Cortex of kidney (tissue), 1 donor: ENCODE data around the gene STIM1.
"Not testable (repeated sequence)": the region's sequence is repeated elsewhere in the genome, so short reads cannot be mapped to it uniquely, and the experiment has no call there.

ENCODE experiments used
- DNase-seq: peaks from one replicate; lab custom pipeline; 2025; lab: John Stamatoyannopoulos, UW

STIM1 gene

GRCh38 chr11:4027746-4028145 is 172.3 kb downstream of the STIM1 start:
- DNase-seq = no peak

DNA sequence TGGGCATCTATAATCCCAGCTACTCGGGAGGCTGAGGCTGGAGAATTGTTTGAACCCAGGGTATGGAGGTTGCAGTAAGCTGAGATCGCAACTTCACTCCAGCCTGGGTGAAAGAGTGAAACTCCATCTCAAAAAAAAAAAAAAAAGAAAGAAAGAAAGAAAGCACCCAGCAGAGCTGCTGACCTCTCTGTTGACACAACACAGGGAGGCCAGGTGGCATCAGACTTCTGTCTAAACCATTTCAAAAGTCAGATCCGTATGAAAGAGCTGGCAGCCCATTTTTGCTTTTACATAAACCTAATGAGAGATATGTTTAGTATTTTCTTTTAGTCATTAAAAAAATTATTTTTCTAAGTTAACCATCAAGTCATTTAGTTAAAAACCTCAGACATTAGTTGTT is 174.7 kb downstream of the STIM1 start:
- no peak for DNase-seq

- no peak for DNase-seq
Measured at GRCh38 chr11:4032097-4032496, 176.6 kb downstream of the STIM1 start.

GRCh38 chr11:4035985-4036384 is 180.5 kb downstream of the STIM1 start:
- no peak for DNase-seq

DNA sequence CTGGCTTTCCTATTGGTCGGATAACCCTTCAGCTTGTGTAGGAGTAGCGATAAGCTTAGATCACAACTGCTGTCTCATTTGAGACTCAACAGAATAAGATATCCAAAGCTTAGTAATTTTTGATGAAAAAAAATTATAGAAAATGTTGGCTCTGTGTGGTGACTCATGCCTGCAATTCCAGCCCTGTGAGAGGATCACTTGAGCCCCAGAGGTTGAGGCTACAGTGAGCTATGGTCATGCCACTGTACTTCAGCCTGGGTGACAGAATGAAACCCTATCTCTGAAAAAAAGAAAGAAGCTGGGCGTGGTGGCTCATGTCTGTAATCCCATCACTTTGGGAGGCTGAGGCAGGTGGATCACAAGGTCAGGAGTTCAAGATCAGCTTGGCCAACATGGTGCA is 183.5 kb downstream of the STIM1 start:
- no peak for DNase-seq

GRCh38 chr11:4040461-4040860 is 185.0 kb downstream of the STIM1 start:
- no peak for DNase-seq

GRCh38 chr11:4041731-4042391 is 186.4 kb downstream of the STIM1 start:
- DNase-seq = no peak

DNA sequence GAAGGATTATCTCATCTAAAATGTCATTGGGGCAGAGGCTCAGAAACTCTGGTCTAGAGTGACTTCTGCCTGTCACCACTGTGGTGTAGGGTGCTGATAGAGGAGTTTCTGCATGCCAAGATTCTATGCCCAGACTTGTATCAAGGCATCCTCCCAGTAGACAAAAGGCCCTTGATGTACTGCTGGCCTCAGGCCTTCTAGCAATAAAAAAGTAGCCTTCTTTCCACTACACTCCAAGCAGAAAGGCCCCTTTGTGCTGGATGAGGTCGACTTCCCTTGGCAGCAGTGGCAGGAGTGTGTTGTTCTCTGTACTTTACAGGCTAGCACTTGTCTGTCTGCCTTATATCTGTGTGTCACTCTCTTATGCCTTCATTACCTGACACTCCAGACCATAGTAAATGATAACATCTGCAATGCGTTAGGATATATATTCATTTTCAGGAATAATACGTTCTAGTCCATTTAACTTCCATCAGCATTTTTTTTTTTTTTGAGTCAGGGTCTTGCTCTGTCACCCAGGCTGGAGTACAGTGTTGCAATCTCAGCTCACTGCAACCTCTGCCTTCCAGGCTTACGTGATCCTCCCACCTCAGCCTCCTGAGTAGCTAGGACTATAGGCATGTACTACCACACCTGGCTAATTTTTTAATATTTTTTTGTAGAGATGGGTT is 189.6 kb downstream of the STIM1 start:
- no peak for DNase-seq

DNA sequence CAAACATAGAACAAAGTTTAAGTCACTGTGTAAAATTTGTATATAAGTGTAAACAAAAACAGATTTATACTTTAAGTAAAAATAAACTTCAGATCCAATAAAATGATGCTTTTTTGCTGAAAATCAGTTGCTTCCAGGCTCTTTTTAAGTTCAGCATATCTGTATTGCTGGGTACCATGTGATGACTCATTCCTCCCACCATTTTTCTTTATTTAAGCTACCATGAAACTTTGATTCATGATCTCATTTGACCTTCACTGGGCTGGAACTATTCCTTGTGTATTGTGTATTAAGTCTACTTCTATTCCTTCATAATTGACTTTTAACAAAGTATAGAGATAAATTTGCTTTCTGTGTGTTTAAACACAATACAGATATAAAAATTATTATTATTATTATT is 192.9 kb downstream of the STIM1 start:
- no peak for DNase-seq

DNA sequence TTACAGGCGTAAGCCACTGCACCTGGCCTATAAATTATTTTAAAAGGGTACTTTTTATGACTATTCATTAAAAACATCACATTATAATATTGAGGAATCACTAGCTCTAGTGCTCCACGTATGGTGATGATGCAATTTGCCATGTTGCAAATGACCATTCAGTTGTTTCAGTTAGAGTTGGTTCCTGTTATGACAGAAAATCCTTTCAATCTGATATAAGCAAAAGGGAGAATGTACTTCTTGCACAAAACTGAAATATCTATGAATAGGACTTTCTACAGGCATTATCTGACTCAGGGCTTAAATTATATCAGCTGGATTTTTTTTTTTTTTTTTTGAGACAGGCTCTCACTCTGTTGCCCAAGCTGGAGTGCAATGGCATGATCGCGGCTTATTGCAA is 193.5 kb downstream of the STIM1 start:
- no peak for DNase-seq

DNA sequence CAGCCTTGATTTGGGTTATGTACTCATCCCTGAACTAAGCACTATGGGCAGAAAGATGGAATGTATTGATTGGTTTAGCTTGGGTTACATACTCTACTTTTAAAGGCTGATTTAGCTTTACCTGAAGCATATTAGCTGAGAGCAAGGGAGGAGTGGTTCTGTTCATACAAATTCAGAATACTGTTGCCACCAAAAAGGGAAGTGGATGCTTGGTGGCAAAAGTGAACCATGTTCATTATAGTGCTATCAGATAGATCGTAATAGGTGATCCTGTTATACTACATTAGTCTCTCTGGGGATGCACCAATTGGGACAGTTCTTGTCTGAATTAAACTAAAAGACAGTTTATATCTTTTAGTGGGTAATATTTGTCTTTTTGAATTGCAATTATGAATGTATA is 194.7 kb downstream of the STIM1 start:
- DNase-seq = no peak

GRCh38 chr11:4053200-4053599 is 197.7 kb downstream of the STIM1 start:
- not testable (repeated sequence) for DNase-seq

- no peak for DNase-seq
Measured at GRCh38 chr11:4054643-4055042, 199.2 kb downstream of the STIM1 start.

DNA sequence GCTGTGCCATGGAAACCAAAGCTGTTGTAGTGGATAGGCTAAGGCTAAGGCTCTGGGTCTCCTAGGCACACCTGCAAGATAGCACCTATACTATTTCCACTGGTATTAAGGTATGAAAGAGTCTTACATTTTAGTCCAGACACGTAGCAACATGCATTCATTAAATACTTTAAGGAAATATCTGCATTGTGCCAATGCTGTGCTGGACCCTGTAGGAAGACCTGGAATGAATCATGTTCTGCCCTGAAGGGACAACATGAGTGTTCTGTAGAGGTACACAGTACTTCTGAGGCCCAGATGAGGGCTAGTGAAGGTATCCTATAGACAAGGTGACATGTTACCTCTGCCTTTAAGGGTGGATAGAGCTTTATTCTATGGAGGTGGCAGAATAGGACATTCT is 204.0 kb downstream of the STIM1 start:
- DNase-seq = no peak

DNA sequence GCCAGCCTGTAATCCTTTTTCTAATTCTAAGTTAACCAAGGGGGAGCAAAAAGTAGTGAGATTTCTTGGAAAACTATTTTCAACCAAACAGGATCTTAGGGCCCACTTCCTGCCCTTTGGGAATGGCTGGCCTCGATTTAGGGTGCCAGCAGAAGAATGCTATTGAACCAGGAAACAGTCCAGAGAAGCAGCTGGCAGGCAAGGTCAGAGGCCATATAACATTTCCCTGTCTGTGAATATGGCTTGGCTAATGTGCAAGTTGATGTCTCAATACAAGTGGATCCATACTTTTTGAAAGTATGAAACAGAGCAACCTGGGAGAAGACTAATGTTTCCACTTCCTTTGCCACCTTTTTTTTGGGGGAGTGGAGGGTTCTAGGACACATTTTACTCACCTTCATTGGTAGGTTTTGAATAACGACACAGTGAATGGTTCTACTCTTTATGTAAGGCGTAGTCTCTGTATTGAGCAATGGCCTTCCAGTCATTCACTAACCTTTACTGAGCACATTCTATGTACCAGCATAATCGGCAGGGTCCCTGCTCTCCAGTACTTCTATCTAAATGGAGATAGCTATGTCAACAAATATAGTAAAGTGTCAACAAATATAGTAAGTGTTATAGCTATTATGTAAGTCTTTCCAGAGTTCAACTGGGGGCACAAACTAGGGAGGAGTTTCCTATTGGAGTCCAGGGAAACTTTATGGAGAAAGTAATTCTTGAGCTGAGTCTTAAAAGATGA is 204.9 kb downstream of the STIM1 start:
- DNase-seq = no peak

DNA sequence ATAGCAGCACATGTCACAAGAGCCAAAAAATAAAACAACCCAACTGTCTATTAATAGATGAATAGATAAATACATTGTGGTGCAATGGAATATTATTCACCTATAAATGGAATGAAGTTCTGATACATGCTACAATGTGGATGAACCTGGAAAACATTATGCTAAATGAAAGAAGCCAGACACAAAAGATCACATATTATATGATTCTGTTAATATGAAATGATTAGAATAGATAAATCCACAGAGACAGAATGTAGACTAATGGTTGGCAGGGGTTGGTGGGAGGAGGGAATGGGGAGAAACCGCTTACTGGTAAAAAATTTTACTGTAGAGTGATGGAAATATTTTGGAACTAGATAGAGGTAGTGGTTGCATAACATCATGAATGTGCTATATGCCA is 206.2 kb downstream of the STIM1 start:
- no peak for DNase-seq

GRCh38 chr11:4063348-4063747 is 207.9 kb downstream of the STIM1 start:
- DNase-seq = no peak

GRCh38 chr11:4064278-4064955 is 209.0 kb downstream of the STIM1 start:
- no peak for DNase-seq

DNA sequence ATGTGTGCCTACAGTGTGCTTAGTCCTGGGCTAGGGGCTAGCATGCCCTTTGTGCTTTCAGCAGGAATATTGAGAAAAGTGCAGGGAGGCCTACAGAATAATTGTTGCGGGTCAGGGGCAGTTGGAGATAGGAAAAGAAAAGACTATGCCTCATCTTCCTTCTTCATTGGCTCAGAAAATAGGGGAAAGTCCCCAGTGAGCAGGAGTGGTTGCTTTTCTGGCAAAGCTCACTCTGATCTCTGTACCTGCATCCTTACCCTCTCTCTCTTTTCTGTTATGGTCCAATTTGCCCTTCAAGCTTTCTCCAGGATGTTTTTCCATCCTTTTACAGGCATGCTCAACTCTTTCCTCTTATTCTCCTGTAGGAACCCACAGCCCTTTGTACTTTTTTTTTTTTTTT is 209.6 kb downstream of the STIM1 start:
- DNase-seq = no peak

GRCh38 chr11:4065601-4066377 is 210.3 kb downstream of the STIM1 start:
- no peak for DNase-seq

DNA sequence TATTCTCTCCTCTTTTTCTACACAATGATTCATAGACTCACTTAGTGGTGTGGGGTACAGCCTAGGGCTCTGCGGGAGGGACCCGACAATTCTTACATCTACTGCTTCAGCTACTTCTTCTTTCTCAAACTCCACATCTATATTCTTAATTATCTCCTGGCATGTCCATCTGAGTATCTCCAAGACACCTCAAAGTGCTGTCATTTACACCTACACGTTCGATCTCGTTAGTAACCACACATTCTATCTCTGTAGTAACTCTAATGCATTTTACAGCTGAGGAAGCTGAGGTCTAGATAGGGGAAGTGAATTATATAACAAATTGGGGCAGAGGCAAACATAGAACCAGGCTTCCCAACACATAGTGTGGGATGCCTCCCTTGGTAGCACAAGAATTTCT is 211.4 kb downstream of the STIM1 start:
- DNase-seq = no peak

GRCh38 chr11:4068962-4069361 is 213.5 kb downstream of the STIM1 start:
- no peak for DNase-seq
